Measurements from ENCODE around the gene GAGE12J.
A peak's percentile ranks its signal among the peaks of the same experiment; 100 is the strongest.
"Not testable (repeated sequence)": the region's sequence is repeated elsewhere in the genome, so short reads cannot be mapped to it uniquely, and the experiment has no call there.

The GAGE12J gene

GRCh38 chrX:49321737-49322136 is at the start of gene GAGE12J:
TSS of gene GAGE12J (plus strand) at chrX:49322037. CDS start at chrX:49323194, 1,157 bp downstream.
- not testable (repeated sequence) for DNase-seq (ENCODE audit: low spot score)

- no peak for DNase-seq (ENCODE audit: low spot score)
Measured at GRCh38 chrX:49272421-49272820, 49.4 kb upstream of the GAGE12J start.

DNA sequence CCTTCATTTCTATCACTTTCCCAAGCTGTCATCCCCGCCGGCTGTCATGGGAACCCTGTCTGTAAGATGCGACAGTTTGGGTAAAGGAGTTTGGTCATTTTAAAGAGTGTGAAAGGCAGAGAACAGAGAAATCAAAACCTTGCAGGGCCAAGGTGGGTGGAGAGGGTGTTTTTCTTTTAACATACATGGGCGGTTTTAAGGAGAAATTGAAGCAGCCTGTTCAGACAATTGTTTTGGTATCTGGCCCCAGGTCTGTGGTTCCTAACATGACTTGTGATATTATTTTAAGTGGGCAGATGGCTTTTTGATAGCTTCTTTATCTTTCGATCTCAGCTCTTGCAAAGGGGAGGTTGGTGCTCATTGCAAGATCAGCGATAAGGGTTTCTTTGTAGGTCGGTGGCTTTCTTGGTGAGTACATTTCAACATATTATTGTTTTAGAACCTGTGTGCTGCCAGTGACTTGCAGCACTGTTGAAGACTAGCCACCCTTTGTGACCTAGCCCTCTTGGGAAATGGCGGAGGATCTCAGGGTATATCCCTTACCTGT is 48.6 kb upstream of the GAGE12J start:
- DNase-seq (ENCODE audit: low spot score), result no peak

DNA sequence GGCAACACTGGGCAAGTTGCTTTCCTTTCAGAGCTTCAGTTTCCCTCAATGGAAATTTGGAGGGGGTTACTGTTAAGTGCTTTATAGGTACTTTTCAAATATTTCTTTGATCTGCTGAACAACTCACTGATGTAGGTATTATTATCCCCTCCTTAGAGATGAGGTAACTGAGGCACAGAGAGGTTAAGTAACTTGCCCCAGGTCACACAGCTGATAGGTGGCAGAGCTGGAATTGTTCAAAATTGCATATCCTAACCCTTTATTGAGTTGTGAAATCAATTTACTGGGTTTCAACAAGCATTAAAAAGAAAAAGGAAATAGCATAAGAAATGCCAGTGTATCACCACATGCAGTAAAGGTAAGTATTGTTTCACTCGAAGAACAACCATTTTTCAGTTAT is 45.6 kb upstream of the GAGE12J start:
- no peak for DNase-seq (ENCODE audit: low spot score)

DNA sequence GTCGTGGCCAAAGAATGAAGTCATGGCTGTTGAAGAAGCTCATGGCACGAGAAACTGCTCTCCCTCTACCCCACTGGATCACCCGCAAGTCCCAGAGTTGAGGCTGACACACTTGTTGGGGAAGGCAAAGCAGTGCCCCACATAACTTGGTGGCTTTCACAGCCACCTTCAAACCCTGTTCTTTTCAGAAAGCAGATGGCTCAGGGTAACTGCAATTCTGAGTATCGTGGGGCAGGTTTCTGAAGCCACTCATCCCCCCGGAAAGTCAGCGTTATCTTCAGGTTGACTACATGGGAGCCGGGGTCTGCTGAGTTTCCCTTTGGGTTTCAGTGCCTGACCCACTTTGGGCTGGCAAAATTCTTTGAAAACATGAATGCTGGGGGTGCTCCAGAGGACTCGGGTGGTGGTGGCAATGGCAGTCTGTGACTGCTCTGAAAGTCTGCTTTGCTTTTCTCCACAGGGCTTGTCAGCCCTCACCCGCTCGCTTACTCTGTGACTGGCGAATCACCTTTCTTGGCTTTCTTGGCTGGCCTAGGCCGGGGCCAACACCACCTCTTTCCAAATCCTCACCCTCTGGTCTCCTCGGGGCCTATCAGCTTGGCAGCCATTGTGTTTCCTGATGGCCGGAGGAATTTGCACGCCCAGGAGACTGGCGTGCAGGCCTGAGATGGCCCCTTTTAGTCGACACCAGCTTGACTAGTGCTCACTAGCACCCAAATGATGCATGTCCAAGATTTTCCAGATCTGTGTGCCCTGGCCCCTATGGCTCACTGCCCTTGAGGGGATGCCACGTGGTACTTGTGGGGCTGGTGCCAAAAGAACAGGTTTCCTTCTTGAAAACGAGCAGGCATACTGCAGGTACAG is 44.9 kb upstream of the GAGE12J start:
- DNase-seq (ENCODE audit: low spot score), result no peak

GRCh38 chrX:49277535-49277830 is 44.4 kb upstream of the GAGE12J start:
- DNase-seq (ENCODE audit: low spot score), result no peak

- DNase-seq (ENCODE audit: low spot score), result no peak
Measured at GRCh38 chrX:49278081-49278480, 43.8 kb upstream of the GAGE12J start.

- DNase-seq (ENCODE audit: low spot score), result no peak
Measured at GRCh38 chrX:49282647-49283011, 39.2 kb upstream of the GAGE12J start.

GRCh38 chrX:49284212-49284611 is 37.6 kb upstream of the GAGE12J start:
- DNase-seq (ENCODE audit: low spot score), result no peak

GRCh38 chrX:49286136-49286535 is 35.7 kb upstream of the GAGE12J start:
- no peak for DNase-seq (ENCODE audit: low spot score)

DNA sequence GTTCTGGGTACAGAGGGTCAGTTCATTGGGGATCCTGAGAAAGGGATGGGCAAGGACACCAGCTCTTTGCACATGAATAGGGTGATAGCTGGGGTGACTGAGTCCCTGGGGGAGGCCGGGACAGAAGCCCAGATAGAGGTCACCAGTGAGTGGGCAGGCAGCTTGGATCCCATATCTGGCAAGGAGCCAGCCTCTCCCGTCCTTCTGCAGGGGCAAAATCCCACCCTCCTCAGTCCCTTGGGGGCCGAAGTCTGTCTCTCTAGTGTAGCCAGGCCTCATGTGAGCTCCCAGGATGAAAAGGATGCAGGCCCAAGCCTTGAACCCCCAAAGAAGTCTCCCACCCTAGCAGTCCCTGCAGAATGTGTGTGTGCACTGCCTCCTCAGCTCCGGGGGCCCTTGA is 35.3 kb upstream of the GAGE12J start:
- no peak for DNase-seq (ENCODE audit: low spot score)

GRCh38 chrX:49287665-49288064 is 34.2 kb upstream of the GAGE12J start:
- DNase-seq (ENCODE audit: low spot score), result no peak

DNA sequence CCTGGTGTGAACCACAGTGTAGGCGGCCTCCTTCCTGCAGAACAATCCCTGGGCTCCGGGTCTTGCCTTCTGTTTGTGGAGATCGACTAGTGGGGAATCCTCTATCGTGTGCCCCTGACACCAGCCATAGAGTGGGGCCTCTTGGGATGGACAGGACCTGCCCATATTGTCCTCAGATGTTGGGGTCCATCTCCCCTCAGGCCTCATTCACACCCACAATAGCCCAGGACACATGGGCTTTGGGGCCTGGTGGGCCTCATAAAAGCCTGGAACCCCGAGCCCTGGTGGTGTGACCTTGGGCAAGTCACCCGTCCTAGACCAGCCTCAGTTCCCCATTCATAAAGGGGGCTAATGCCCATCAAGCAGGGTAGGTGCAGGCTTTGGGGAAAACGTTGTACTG is 31.6 kb upstream of the GAGE12J start:
- no peak for DNase-seq (ENCODE audit: low spot score)

GRCh38 chrX:49291615-49292337 is 30.1 kb upstream of the GAGE12J start:
- peak; percentile 58 for DNase-seq (ENCODE audit: low spot score)

DNA sequence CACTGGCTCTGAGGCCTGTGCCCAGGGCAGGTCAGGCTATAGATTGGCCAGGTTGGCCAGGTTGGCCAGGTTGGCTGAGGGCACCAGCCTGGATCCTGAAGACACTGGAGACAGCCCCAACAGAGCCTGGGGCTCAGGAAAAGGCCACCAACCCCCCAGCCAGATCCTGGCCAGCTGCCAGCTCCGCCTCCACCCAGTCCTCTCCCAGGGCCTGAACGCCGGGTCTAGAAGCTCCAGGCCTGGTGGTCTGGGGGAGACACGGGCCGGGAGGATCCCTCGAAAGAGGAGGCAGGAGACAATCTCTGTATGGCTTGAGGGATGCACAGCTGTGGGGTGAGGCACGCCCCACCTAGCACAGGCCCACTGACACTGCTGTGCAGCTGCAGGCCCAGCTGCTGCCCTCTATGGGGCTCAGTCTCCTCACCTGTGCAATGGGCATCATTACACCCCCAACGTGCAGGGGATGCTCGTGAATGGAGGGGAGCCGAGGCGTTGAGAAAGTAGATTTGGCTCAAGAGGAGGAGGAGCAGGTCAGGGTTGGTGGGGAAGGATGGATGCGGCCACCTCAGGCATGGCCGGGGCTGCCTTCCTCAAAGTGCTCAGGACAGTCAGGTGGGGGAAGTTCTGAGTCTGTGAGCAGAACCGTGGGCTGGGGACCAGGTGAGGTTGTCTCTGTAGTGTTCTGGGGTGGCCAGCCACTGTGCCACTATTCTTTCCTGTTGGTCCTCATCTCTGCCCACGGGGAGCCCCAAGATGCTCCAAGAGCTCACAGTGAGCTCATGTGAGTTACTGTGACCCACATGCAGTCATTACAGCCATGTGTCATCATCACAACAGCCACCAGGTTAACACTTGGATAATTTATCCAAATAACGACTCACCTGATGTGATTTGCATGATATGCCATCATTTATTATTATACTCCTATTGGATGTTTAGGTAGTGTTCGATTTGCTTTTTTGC is 29.2 kb upstream of the GAGE12J start:
- DNase-seq (ENCODE audit: low spot score), result no peak

GRCh38 chrX:49299293-49299692 is 22.5 kb upstream of the GAGE12J start:
- DNase-seq (ENCODE audit: low spot score), result not testable (repeated sequence)

GRCh38 chrX:49300703-49301102 is 21.1 kb upstream of the GAGE12J start:
- no peak for DNase-seq (ENCODE audit: low spot score)

GRCh38 chrX:49303346-49303745 is 18.5 kb upstream of the GAGE12J start, which contains the start of gene GAGE10:
TSS of gene GAGE10 (plus strand) at chrX:49303646. CDS start at chrX:49304860, 1,214 bp downstream.
- no peak for DNase-seq (ENCODE audit: low spot score)

DNA sequence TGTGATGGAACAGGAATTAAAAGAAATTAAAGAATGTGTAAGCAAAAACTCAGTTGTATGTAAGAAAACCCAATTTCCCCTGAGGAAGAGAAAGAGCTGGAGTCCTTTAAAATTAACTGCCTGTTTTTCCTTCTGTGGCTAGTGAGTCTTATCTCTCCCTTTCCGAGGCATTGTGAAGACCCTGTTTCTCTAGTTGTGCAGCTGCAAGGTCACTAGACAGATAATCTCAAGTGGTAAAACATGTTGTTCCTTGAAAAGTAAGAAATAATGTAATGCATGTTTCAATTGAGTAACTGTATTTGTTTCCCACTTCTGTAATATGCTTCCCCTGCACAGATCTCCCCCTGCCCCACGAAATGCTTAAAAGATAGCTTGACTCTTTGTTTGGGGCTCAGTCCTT is 14.1 kb upstream of the GAGE12J start:
- DNase-seq (ENCODE audit: low spot score), result not testable (repeated sequence)

- no peak for DNase-seq (ENCODE audit: low spot score)
Measured at GRCh38 chrX:49308604-49309269, 13.1 kb upstream of the GAGE12J start.

GRCh38 chrX:49309401-49309981 is 12.3 kb upstream of the GAGE12J start:
- peak; percentile 36 for DNase-seq (ENCODE audit: low spot score)
